Gastrocnemius medialis (tissue), 4 donors: ENCODE data around the gene UGT1A1.

ENCODE experiments used
- CTCF ChIP-seq, 5 experiments: fragments of 450-650 bp in 3 of 5; fragments of 200-600 bp in 2 of 5; sonication (generic) in 2 of 5; IDR thresholded peaks in 4 of 5; conservative IDR thresholded peaks in 1 of 5; 1 replicate in 4 of 5; 2 replicates in 1 of 5; pipeline ENCODE4 v1.5.1; 2016 to 2019; ENCODE audit warnings: antibody characterized with exemption in 5 of 5, mild to moderate bottlenecking in 3 of 5, moderate library complexity in 3 of 5
- POLR2A ChIP-seq, 2 donors: fragments of 450-650 bp; IDR thresholded peaks; one replicate each; pipeline ENCODE4 v1.6.1; 2017; ENCODE audit warnings: antibody characterized with exemption in 2 of 2, mild to moderate bottlenecking in 2 of 2, moderate library complexity in 2 of 2

DNA sequence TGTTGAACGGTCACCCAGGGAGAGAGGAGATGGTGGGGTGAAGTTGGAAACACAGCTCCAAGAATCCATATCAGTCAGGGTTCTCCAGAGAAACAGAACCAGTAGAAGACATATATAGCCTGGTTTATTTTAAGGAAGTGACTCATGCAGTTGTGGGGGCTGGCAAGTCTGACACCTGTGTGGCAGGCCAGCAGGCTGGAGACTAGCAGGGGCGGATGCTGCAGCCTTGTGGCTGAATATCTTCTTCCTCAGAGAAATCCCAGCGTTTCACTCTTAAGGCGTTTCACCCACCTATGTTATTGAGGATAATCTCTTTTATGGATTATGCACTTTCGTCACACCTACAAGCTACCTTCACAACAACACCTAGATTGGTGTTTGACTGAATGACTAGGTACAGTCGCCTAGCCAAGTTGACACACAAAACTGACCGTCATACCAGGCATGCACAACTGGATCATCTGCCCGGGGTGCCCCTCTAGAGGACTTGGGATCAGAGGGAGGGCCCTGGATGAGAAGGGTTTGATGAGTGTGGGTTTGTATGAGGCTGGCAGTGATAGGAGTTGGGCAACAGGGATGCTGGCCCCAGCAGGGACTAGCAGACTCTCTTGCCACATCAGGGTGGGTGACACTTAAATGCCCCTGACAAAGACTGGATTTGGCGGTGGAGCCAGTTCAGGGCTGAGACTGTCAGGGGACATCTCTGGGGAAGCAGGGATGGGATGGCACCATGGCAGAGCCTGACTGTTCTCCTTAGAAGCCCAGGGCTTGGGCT lies 41.5 kb downstream of the UGT1A1 start:
- TF ChIP-seq POLR2A (IDR thresholded peaks at IDR 0.05) (no peak), CTCF (IDR thresholded peaks at IDR 0.05 in 4 of 5, conservative IDR thresholded peaks at IDR 0.05 in 1 of 5) (no peak)
